ENCODE results near the gene C2orf92. TPM values are rescaled to one million over a fixed set of nuclear protein-coding genes. Genes with fewer than 3 reads are reported as not detected.

Gene C2orf92
- total RNA-seq, 1 experiment from 2014 or later: 3.0 TPM

DNA sequence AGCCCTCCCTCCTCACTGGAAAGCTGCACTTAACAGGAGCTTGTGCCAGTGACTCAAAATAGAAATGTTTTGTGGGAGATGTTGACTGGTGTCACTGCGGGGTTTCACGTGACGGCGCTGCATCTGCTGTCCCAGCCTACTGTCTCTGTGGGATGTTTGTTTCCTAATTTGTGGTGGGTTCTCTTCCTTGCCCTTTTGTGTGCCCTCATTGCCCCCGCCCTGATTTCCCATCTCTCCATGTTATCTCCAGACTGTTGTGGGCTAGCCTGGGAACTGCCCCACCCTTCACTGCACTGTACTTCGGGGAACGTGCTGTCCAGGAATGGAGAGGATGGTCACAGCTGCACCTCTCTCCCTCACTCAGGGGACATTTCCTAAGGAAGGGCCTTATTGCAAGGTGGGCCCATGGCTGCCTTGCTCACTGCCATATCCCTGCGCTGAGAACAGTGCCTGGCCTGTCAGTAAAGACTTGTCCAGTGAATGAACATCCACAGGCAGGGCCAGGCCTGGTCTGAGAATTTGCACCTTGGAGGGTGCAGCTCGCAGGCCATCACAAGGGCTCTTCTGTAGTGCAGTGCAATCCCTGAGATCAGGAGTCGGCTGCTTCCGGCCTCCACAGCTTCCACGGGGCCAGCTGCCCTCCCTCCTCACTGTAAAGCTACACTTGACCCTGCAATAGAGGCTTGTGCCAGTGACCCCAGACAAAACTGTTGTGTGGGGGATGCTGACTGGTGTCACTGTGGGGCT lies 61.9 kb downstream of the C2orf92 start:
- peaks cover 9% of the 10 kb centered on the region for H3K4me1 ChIP-seq (ENCODE audit: insufficient read depth, low read length)
- intact Hi-C loops (cut with micrococcal nuclease): no loop called here
- H3K4me3 ChIP-seq (ENCODE audit: low read length): no peak overlapping the region
- H3K4me2 ChIP-seq (ENCODE audit: low read length): no peak overlapping the region
- H2AFZ ChIP-seq (ENCODE audit: low read length): no peak overlapping the region
- ChIA-PET CTCF (no interaction called here), POLR2A (ENCODE audit: unreplicated experiment) (no interaction called here)
- no peak for ATAC-seq
- H3K36me3 ChIP-seq (ENCODE audit: low read depth, low read length): no peaks in the 10 kb centered on the region
- no peak overlapping the region for H3K27ac ChIP-seq (ENCODE audit: low read length)
- H4K20me1 ChIP-seq (ENCODE audit: low read length): no peaks in the 10 kb centered on the region
- H3K9me3 ChIP-seq (ENCODE audit: low read length): no peaks in the 10 kb centered on the region
- no TSS peak for BruUV-seq (replicated peaks)
- DNase-seq: no peak
- no peaks in the 10 kb centered on the region for H3K79me2 ChIP-seq (ENCODE audit: low read length)
- no peaks in the 10 kb centered on the region for H3K27me3 ChIP-seq (ENCODE audit: low read length)
- H3K9ac ChIP-seq (ENCODE audit: low read length): no peak overlapping the region
- H3K9me2 ChIP-seq (replicated peaks; ENCODE audit: low read length): no peaks in the 10 kb centered on the region
- H3F3A ChIP-seq (ENCODE audit: low read length, unreplicated experiment): no peaks in the 10 kb centered on the region
- TF ChIP-seq EZH2phosphoT487 (IDR thresholded peaks at IDR 0.05; ENCODE audit: borderline replicate concordance, low read length) (no peak), EZH2 (IDR thresholded peaks at IDR 0.05; ENCODE audit: low read length, unreplicated experiment) (no peak)
- TF ChIP-seq, protein P1, sequence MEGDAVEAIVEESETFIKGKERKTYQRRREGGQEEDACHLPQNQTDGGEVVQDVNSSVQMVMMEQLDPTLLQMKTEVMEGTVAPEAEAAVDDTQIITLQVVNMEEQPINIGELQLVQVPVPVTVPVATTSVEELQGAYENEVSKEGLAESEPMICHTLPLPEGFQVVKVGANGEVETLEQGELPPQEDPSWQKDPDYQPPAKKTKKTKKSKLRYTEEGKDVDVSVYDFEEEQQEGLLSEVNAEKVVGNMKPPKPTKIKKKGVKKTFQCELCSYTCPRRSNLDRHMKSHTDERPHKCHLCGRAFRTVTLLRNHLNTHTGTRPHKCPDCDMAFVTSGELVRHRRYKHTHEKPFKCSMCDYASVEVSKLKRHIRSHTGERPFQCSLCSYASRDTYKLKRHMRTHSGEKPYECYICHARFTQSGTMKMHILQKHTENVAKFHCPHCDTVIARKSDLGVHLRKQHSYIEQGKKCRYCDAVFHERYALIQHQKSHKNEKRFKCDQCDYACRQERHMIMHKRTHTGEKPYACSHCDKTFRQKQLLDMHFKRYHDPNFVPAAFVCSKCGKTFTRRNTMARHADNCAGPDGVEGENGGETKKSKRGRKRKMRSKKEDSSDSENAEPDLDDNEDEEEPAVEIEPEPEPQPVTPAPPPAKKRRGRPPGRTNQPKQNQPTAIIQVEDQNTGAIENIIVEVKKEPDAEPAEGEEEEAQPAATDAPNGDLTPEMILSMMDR (conservative IDR thresholded peaks at IDR 0.05; ENCODE audit: low read depth, low read length): no peak

- Histone ChIP-seq H2AFZ (ENCODE audit: low read length) (no peak overlapping the region), H3K9me3 (ENCODE audit: low read length) (no peaks in the 10 kb centered on the region), H3K36me3 (ENCODE audit: low read depth, low read length) (no peaks in the 10 kb centered on the region), H3F3A (ENCODE audit: low read length, unreplicated experiment) (no peaks in the 10 kb centered on the region), H4K20me1 (ENCODE audit: low read length) (no peaks in the 10 kb centered on the region), H3K27me3 (ENCODE audit: low read length) (no peaks in the 10 kb centered on the region), H3K4me1 (ENCODE audit: insufficient read depth, low read length) (peaks cover 9% of the 10 kb centered on the region), H3K79me2 (ENCODE audit: low read length) (no peaks in the 10 kb centered on the region), H3K4me3 (ENCODE audit: low read length) (no peak overlapping the region), H3K9ac (ENCODE audit: low read length) (no peak overlapping the region), H3K4me2 (ENCODE audit: low read length) (no peak overlapping the region), H3K27ac (ENCODE audit: low read length) (no peak overlapping the region), H3K9me2 (replicated peaks; ENCODE audit: low read length) (no peaks in the 10 kb centered on the region)
- ChIA-PET POLR2A (ENCODE audit: unreplicated experiment) (no interaction called here), CTCF (no interaction called here)
- ATAC-seq (no peak), DNase-seq (no peak)
- TF ChIP-seq, protein P1 (conservative IDR thresholded peaks at IDR 0.05; ENCODE audit: low read depth, low read length): no peak
- no peak for TF ChIP-seq EZH2 (IDR thresholded peaks at IDR 0.05; ENCODE audit: low read length, unreplicated experiment)
- TF ChIP-seq EZH2phosphoT487 (IDR thresholded peaks at IDR 0.05; ENCODE audit: borderline replicate concordance, low read length): no peak
- intact Hi-C loops (cut with micrococcal nuclease): no loop called here
- no TSS peak for BruUV-seq (replicated peaks)
Observed at GRCh38 chr2:97732436-97733340, 63.2 kb downstream of the C2orf92 start.
